Loucy (cell line): ENCODE data around the gene LENG8.

Source experiments
- EZH2phosphoT487 ChIP-seq: fragments of 200-600 bp; IDR thresholded peaks from 2 replicates; pipeline ENCODE4 v1.6.1; 2018; ENCODE audit warnings: antibody characterized with exemption, mild to moderate bottlenecking, moderate library complexity, borderline replicate concordance
- TF ChIP-seq, protein P1 (sequence below): fragments of 200-600 bp; sonication (generic); conservative IDR thresholded peaks from 2 replicates; pipeline ENCODE4 v1.5.1; 2014; ENCODE audit warnings: mild to moderate bottlenecking, antibody characterized with exemption, low read length

DNA sequence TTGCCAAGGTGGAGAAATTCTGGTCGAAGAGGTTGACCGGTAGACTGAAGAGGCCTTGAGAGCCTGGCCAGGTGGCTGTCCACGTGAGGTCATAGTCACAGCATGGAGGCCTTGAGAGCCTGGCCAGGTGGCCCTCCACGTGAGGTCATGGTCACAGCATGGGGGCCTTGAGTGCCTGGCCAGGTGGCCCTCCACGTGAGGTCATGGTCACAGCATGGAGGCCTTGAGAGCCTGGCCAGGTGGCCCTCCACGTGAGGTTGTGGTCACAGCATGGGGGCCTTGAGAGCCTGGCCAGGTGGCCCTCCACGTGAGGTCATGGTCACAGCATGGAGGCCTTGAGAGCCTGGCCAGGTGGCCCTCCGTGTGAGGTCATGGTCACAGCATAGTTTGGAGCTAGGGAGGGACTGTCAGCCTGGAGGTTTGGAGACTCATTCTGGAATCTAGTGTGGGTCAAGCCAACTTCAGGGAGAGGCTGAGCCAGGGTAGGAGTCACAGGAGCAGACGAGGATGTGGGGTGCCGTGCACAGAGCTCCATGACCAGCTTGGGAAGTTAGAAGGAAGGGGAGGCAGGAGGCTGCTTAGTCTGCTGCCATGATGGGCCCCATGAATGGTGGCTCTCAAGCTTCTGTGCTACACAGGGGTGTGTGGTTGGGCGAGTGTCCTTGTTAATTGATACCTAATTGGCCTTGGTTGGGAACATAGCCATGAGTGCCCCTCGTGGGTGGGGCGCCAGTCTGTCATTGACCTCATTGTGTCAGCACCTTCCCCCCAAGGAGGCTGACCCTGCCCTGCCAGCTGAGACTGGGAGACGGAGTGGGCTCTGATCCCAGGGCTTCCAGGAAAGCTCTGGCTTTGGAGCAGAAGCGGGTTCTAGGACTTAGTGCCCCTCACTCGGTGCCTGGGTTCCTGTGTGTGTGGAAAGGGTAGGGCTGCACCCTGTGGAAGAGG, 10.6 kb downstream of the LENG8 start:
- TF ChIP-seq, protein P1, sequence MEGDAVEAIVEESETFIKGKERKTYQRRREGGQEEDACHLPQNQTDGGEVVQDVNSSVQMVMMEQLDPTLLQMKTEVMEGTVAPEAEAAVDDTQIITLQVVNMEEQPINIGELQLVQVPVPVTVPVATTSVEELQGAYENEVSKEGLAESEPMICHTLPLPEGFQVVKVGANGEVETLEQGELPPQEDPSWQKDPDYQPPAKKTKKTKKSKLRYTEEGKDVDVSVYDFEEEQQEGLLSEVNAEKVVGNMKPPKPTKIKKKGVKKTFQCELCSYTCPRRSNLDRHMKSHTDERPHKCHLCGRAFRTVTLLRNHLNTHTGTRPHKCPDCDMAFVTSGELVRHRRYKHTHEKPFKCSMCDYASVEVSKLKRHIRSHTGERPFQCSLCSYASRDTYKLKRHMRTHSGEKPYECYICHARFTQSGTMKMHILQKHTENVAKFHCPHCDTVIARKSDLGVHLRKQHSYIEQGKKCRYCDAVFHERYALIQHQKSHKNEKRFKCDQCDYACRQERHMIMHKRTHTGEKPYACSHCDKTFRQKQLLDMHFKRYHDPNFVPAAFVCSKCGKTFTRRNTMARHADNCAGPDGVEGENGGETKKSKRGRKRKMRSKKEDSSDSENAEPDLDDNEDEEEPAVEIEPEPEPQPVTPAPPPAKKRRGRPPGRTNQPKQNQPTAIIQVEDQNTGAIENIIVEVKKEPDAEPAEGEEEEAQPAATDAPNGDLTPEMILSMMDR = no peak
- TF ChIP-seq EZH2phosphoT487 = no peak
